ENCODE results near the gene UBN2.

- TF ChIP-seq CTCF (conservative IDR thresholded peaks at IDR 0.05; ENCODE audit: low read length) (no peak), EZH2phosphoT487 (IDR thresholded peaks at IDR 0.05; ENCODE audit: borderline replicate concordance) (no peak)
Measured at GRCh38 chr7:139265673-139266072, 34.6 kb downstream of the UBN2 start.
